B cell (primary cell): ENCODE data around the gene DAGLB. TPM values are rescaled to one million over a fixed set of nuclear protein-coding genes. Genes with fewer than 3 reads are reported as not detected.

Experiments
- ATAC-seq: fragments of 200-7000 bp; cut with Tn5 transposase; one replicate; pipeline ENCODE4 v1.10.0; 2021; ENCODE audit warnings: low read depth, mild to moderate bottlenecking, moderate number of reproducible peaks, moderate library complexity
- CTCF ChIA-PET: fragments of 350-600 bp; sonication (Branson Sonifier 250); formaldehyde crosslinking; loops from one replicate; lab custom pipeline; 2021; ENCODE audit warnings: antibody characterized with exemption, inconsistent platforms; lab: Charles Lee
- POLR2A ChIA-PET: fragments of 350-600 bp; sonication (Branson Sonifier 250); formaldehyde crosslinking; loops from one replicate; lab custom pipeline; 2021; ENCODE audit warnings: antibody characterized with exemption; lab: Charles Lee
- DNase-seq: peaks from one replicate; pipeline ENCODE4 v3.0.0; 2013
- H2AFZ ChIP-seq: 2 replicates; pipeline ENCODE4 v1.6.1; 2012; ENCODE audit warnings: mild to moderate bottlenecking, low read depth, low read length; ENCODE audit not compliant: insufficient read depth, poor library complexity, severe bottlenecking
- H3K27ac ChIP-seq, 2 donors: 1 replicate in 1 of 2; 2 replicates in 1 of 2; pipeline ENCODE4 v1.5.1; 2012 to 2013; ENCODE audit warnings: low read length in 2 of 2, mild to moderate bottlenecking in 2 of 2, moderate library complexity in 1 of 2
- H3K27me3 ChIP-seq, 4 experiments: fragments of 200-600 bp in 1 of 4; sonication (generic) in 1 of 4; replicated peaks in 1 of 4; 1 replicate in 2 of 4; 2 replicates in 2 of 4; pipeline versions ENCODE4 v1.6.1 to v1.7.0; 2013 to 2016; ENCODE audit warnings: low read length in 3 of 4, mild to moderate bottlenecking in 2 of 4, mixed read lengths in 1 of 4, moderate library complexity in 1 of 4; ENCODE audit not compliant: insufficient read depth in 4 of 4, control insufficient read depth in 3 of 4; ENCODE audit errors: control extremely low read depth in 1 of 4
- H3K36me3 ChIP-seq, 2 experiments: replicated peaks in 1 of 2; 1 replicate in 1 of 2; 2 replicates in 1 of 2; pipeline versions ENCODE4 v1.6.1 to v1.7.1; 2013; ENCODE audit warnings: low read length in 1 of 2; ENCODE audit not compliant: insufficient read depth in 2 of 2, control insufficient read depth in 1 of 2; ENCODE audit errors: control extremely low read depth in 1 of 2, extremely low read depth in 1 of 2
- H3K4me1 ChIP-seq, 2 donors: fragments of 200-600 bp in 1 of 2; sonication (generic) in 1 of 2; 1 replicate in 1 of 2; 2 replicates in 1 of 2; pipeline versions ENCODE4 v1.5.1 to v1.6.1; 2013 to 2017; ENCODE audit warnings: low read length in 2 of 2; ENCODE audit not compliant: control insufficient read depth in 2 of 2, insufficient read depth in 2 of 2
- H3K4me2 ChIP-seq: replicated peaks from 2 replicates; pipeline ENCODE3; 2012; ENCODE audit warnings: mild to moderate bottlenecking, low read depth, low read length; ENCODE audit not compliant: poor library complexity, severe bottlenecking
- H3K4me3 ChIP-seq, 5 experiments: fragments of 200-600 bp in 1 of 5; sonication (generic) in 1 of 5; 1 replicate in 3 of 5; 2 replicates in 2 of 5; pipeline versions ENCODE4 v1.5.1 to v1.7.0; 2011 to 2016; ENCODE audit warnings: low read length in 4 of 5, mild to moderate bottlenecking in 4 of 5, low read depth in 2 of 5, control low read depth in 1 of 5, moderate library complexity in 1 of 5; ENCODE audit not compliant: insufficient read depth in 1 of 5; ENCODE audit errors: control extremely low read depth in 1 of 5, extremely low read depth in 1 of 5
- H3K79me2 ChIP-seq: fragments of 200-600 bp; sonication (generic); one replicate; pipeline ENCODE4 v1.6.0; 2016; ENCODE audit warnings: low read length; ENCODE audit not compliant: control insufficient read depth, insufficient read depth
- H3K9ac ChIP-seq: fragments of 200-600 bp; sonication (generic); 2 replicates; pipeline ENCODE4 v1.6.1; 2017; ENCODE audit warnings: mild to moderate bottlenecking, low read length, moderate library complexity
- H3K9me3 ChIP-seq, 3 donors: one replicate each; pipeline versions ENCODE4 v1.6.1 to v1.7.1; 2013; ENCODE audit warnings: low read length in 2 of 3; ENCODE audit not compliant: control insufficient read depth in 2 of 3, insufficient read depth in 1 of 3; ENCODE audit errors: control extremely low read depth in 1 of 3
- H4K20me1 ChIP-seq: 2 replicates; pipeline ENCODE4 v1.6.0; 2012; ENCODE audit warnings: mild to moderate bottlenecking, low read length; ENCODE audit not compliant: insufficient read depth, control insufficient read depth, poor library complexity, severe bottlenecking
- H3K27ac Mint-ChIP-seq: one replicate; pipeline ENCODE4 v1.8.0; 2021; ENCODE audit warnings: mixed read lengths
- H3K27me3 Mint-ChIP-seq: one replicate; pipeline ENCODE4 v1.8.0; 2021; ENCODE audit warnings: mixed read lengths
- H3K4me1 Mint-ChIP-seq: one replicate; pipeline ENCODE4 v1.8.0; 2021; ENCODE audit warnings: mixed read lengths
- H3K4me3 Mint-ChIP-seq: one replicate; pipeline ENCODE4 v1.8.0; 2021; ENCODE audit warnings: mixed read lengths
- H3K9me3 Mint-ChIP-seq: one replicate; pipeline ENCODE4 v1.8.0; 2022; ENCODE audit warnings: mixed read lengths; ENCODE audit not compliant: insufficient read depth
- EZH2 ChIP-seq: IDR thresholded peaks from 2 replicates; pipeline ENCODE4 v1.6.1; 2012; ENCODE audit warnings: borderline replicate concordance, low read depth, mild to moderate bottlenecking, moderate library complexity, low read length; ENCODE audit not compliant: insufficient read depth, poor library complexity, severe bottlenecking
- WGBS: methylation state at CpG from one replicate; pipeline ENCODE4 v1.1.5; 2013; ENCODE audit warnings: missing lambda C conversion rate; ENCODE audit not compliant: insufficient coverage; 5-methylcytosine and 5-hydroxymethylcytosine counted together
- intact Hi-C: fragments of 100-400 bp; cut with micrococcal nuclease; formaldehyde crosslinking; loops from one replicate; pipeline ENCODE4 v1.10.0; 2022
- polyA plus RNA-seq: library from polyadenylated mRNA; depleted of rRNA; stranded (reverse); fragments of >200 nt; gene quantifications from 2 replicates; pipeline ENCODE4 v1.2.3, GENCODE V29; 2012
- total RNA-seq, 2 donors: library from RNA; stranded (reverse); fragments of 120-200 nt in 1 of 2; gene quantifications; 1 replicate in 1 of 2; 2 replicates in 1 of 2; pipeline versions ENCODE4 v1.2.3 to v1.2.4, GENCODE V29; 2013 to 2022
- TF ChIP-seq, protein P1 (sequence below): fragments of 200-600 bp; IDR thresholded peaks from one replicate; pipeline ENCODE4 v1.8.0; 2022; ENCODE audit warnings: antibody characterized with exemption, mild to moderate bottlenecking

Gene DAGLB
- total and polyA plus RNA-seq, 2 donors (not counting 1 experiment from before 2014, with no cell fraction given), result 25.2 to 29.6 TPM

DNA sequence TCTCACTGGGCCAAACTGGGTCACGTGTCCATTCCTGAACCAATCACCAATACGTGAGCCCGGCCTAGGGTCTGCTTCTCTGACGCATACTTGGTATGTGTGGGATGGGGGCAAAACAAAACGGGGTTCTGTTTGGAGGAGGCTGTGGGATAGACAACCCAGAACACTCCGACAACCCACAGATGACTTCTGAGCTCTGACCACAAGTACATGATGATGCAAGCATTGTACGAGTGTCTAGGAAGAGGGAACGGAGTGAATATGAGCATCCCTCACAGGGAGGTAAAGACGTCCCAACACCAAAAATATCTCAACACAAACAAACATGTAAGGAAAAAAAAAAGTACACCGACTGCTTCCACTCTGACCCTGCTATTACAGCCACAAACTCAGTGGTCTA, 5.6 kb downstream of the DAGLB start:
- no CpG with 5 or more reads among the region's 10 CpGs for WGBS
- H3K4me3 Mint-ChIP-seq, result no peak overlapping the region
- no peak for ATAC-seq

DNA sequence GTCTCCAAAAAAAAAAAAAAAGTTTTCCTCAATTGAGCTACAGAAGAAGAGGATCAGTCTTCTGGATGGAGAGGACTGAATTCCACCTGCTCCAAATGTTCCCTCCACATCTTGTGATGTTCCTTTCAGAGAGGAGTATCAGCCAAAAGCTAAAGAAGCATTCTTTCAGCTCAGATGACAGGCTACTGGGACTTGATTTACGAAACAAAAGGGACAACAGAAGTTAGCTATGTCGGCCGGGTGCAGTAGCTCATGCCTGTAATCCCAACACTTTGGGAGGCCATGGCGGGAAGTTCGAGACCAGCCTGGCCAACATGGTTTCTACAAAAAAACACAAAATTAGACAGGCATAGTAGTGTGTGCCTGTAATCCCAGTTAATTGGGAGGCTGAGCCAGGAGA, 7.4 kb downstream of the DAGLB start:
- Histone ChIP-seq H3K27me3 (no peaks in the 10 kb centered on the region), H3K79me2 (peaks cover 74% of the 10 kb centered on the region), H3K36me3 (peaks cover 5 to 28% of the 10 kb centered on the region in 2 experiments), H4K20me1 (no peaks in the 10 kb centered on the region), H3K9ac (no peak overlapping the region), H3K9me3 (no peaks in the 10 kb centered on the region), H3K4me2 (no peak overlapping the region), H2AFZ (no peak overlapping the region), H3K4me1 (peaks cover 26 to 38% of the 10 kb centered on the region in 2 donors), H3K4me3 (no peak overlapping the region), H3K27ac (peak overlapping the region in 1 of 2 donors; percentile 13)
- no peak overlapping the region for H3K4me3 Mint-ChIP-seq
- intact Hi-C loops, result no loop called here
- no peaks in the 10 kb centered on the region for H3K9me3 Mint-ChIP-seq
- no peak overlapping the region for H3K27ac Mint-ChIP-seq
- 93% methylated on average over 3 of the region's 5 CpGs for WGBS
- ChIA-PET POLR2A (interaction anchor here (0.7 kb wide), 1 partner anchor 1447 kb away, joined by 6 read pairs; no protein-coding TSS in a partner anchor), CTCF (interaction anchor here (0.6 to 0.7 kb wide), 2 partner anchors 93 to 416 kb away, joined by 3 read pairs; no protein-coding TSS in a partner anchor)
- no peaks in the 10 kb centered on the region for H3K27me3 Mint-ChIP-seq
- DNase-seq, result no peak
- TF ChIP-seq, protein P1, sequence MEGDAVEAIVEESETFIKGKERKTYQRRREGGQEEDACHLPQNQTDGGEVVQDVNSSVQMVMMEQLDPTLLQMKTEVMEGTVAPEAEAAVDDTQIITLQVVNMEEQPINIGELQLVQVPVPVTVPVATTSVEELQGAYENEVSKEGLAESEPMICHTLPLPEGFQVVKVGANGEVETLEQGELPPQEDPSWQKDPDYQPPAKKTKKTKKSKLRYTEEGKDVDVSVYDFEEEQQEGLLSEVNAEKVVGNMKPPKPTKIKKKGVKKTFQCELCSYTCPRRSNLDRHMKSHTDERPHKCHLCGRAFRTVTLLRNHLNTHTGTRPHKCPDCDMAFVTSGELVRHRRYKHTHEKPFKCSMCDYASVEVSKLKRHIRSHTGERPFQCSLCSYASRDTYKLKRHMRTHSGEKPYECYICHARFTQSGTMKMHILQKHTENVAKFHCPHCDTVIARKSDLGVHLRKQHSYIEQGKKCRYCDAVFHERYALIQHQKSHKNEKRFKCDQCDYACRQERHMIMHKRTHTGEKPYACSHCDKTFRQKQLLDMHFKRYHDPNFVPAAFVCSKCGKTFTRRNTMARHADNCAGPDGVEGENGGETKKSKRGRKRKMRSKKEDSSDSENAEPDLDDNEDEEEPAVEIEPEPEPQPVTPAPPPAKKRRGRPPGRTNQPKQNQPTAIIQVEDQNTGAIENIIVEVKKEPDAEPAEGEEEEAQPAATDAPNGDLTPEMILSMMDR, result no peak
- TF ChIP-seq EZH2, result no peak
- peaks cover 58% of the 10 kb centered on the region for H3K4me1 Mint-ChIP-seq
- ATAC-seq, result no peak

More for the DNA sequence above, 5.6 kb downstream of the DAGLB start:
- Histone ChIP-seq H3K4me2 (no peak overlapping the region), H3K79me2 (peaks cover 68% of the 10 kb centered on the region), H3K9ac (no peak overlapping the region), H4K20me1 (no peaks in the 10 kb centered on the region), H3K9me3 (no peaks in the 10 kb centered on the region), H3K27ac (no peak overlapping the region), H3K4me1 (peaks cover 22 to 32% of the 10 kb centered on the region in 2 donors), H3K27me3 (no peaks in the 10 kb centered on the region), H3K4me3 (no peak overlapping the region), H2AFZ (no peak overlapping the region), H3K36me3 (peaks cover 5 to 30% of the 10 kb centered on the region in 2 experiments)
- TF ChIP-seq EZH2, result no peak
- TF ChIP-seq, protein P1, result no peak
- ChIA-PET POLR2A (no interaction called here), CTCF (interaction anchor here (0.6 to 0.7 kb wide), 2 partner anchors 61 to 445 kb away, joined by 3 to 5 read pairs; no protein-coding TSS in a partner anchor)
- intact Hi-C loops, result no loop called here
- no peak for DNase-seq
- no peaks in the 10 kb centered on the region for H3K9me3 Mint-ChIP-seq
- H3K27ac Mint-ChIP-seq, result no peak overlapping the region
- peaks cover 53% of the 10 kb centered on the region for H3K4me1 Mint-ChIP-seq
- no peaks in the 10 kb centered on the region for H3K27me3 Mint-ChIP-seq
